ENCODE results near the gene CDKAL1.
A peak's percentile ranks its signal among the peaks of the same experiment; 100 is the strongest.

CDKAL1 gene

GRCh38 chr6:21128601-21129000, 594.3 kb downstream of the CDKAL1 start:
- no peak for DNase-seq

GRCh38 chr6:21131406-21131805, 597.1 kb downstream of the CDKAL1 start:
- DNase-seq, result no peak

GRCh38 chr6:21132446-21132845, 598.2 kb downstream of the CDKAL1 start:
- no peak for DNase-seq

- DNase-seq, result no peak
These were observed 598.9 kb downstream of the CDKAL1 start for GRCh38 chr6:21132856-21133838.

- DNase-seq, result no peak
These were observed 599.6 kb downstream of the CDKAL1 start for GRCh38 chr6:21133901-21134300.

- DNase-seq, result no peak
These were observed 600.1 kb downstream of the CDKAL1 start for GRCh38 chr6:21134356-21134755.

- no peak for DNase-seq
These were observed 601.3 kb downstream of the CDKAL1 start for GRCh38 chr6:21135484-21136013.

GRCh38 chr6:21137700-21138335, 603.6 kb downstream of the CDKAL1 start:
- DNase-seq, result no peak

- DNase-seq, result no peak
These were observed 604.2 kb downstream of the CDKAL1 start for GRCh38 chr6:21138336-21139069.

GRCh38 chr6:21140966-21141365, 606.7 kb downstream of the CDKAL1 start:
- no peak for DNase-seq

- DNase-seq, result no peak
These were observed 607.5 kb downstream of the CDKAL1 start for GRCh38 chr6:21141616-21142303.

GRCh38 chr6:21142741-21143140, 608.5 kb downstream of the CDKAL1 start:
- DNase-seq, result no peak

GRCh38 chr6:21143645-21144044, 609.4 kb downstream of the CDKAL1 start:
- DNase-seq, result no peak

GRCh38 chr6:21144928-21145327, 610.7 kb downstream of the CDKAL1 start:
- no peak for DNase-seq

- DNase-seq, result no peak
These were observed 613.7 kb downstream of the CDKAL1 start for GRCh38 chr6:21147995-21148394.

- no peak for DNase-seq
These were observed 615.2 kb downstream of the CDKAL1 start for GRCh38 chr6:21149470-21149869.

- DNase-seq, result no peak
These were observed 616.4 kb downstream of the CDKAL1 start for GRCh38 chr6:21150667-21151066.

GRCh38 chr6:21151119-21151518, 616.9 kb downstream of the CDKAL1 start:
- no peak for DNase-seq

GRCh38 chr6:21151530-21151929, 617.3 kb downstream of the CDKAL1 start:
- no peak for DNase-seq

- DNase-seq, result no peak
These were observed 623.1 kb downstream of the CDKAL1 start for GRCh38 chr6:21157186-21157929.

GRCh38 chr6:21158149-21158548, 623.9 kb downstream of the CDKAL1 start:
- DNase-seq, result peak; percentile 63

- DNase-seq, result no peak
These were observed 624.6 kb downstream of the CDKAL1 start for GRCh38 chr6:21158873-21159272.
